ENCODE measurements around the gene WHRN. TPM values are rescaled to one million over a fixed set of nuclear protein-coding genes. Genes with fewer than 3 reads are reported as not detected.

Gene WHRN
- total RNA-seq, 1 donor from 2014 or later, result 0.52 TPM

GRCh38 chr9:114401344-114401743 lies 103.9 kb downstream of the WHRN start:
- intact Hi-C loops (cut with micrococcal nuclease), result no loop called here

- intact Hi-C loops (cut with micrococcal nuclease), result no loop called here
These were observed 104.5 kb downstream of the WHRN start for GRCh38 chr9:114400772-114401171.

- intact Hi-C loops (cut with micrococcal nuclease), result no loop called here
These were observed 105.1 kb downstream of the WHRN start for GRCh38 chr9:114400219-114400618.

GRCh38 chr9:114399381-114399780 lies 105.9 kb downstream of the WHRN start:
- intact Hi-C loops (cut with micrococcal nuclease), result no loop called here

GRCh38 chr9:114397848-114398605 lies 107.2 kb downstream of the WHRN start:
- intact Hi-C loops (cut with micrococcal nuclease), result loop anchor here (1.0 kb wide), 4 partner anchors 10 to 107 kb away; partner anchors contain the start of gene WHRN

- intact Hi-C loops (cut with micrococcal nuclease), result no loop called here
These were observed 107.9 kb downstream of the WHRN start for GRCh38 chr9:114397219-114397847.

- intact Hi-C loops (cut with micrococcal nuclease), result no loop called here
These were observed 108.6 kb downstream of the WHRN start for GRCh38 chr9:114396558-114397218.

- intact Hi-C loops (cut with micrococcal nuclease), result no loop called here
These were observed 109.5 kb downstream of the WHRN start for GRCh38 chr9:114395768-114396167.

- intact Hi-C loops (cut with micrococcal nuclease), result no loop called here
These were observed 110.0 kb downstream of the WHRN start for GRCh38 chr9:114395334-114395617.

GRCh38 chr9:114394523-114395333 lies 110.5 kb downstream of the WHRN start:
- intact Hi-C loops (cut with micrococcal nuclease), result no loop called here

GRCh38 chr9:114392749-114393112 lies 112.5 kb downstream of the WHRN start:
- intact Hi-C loops (cut with micrococcal nuclease), result no loop called here

GRCh38 chr9:114390952-114391351 lies 114.3 kb downstream of the WHRN start:
- intact Hi-C loops (cut with micrococcal nuclease), result no loop called here

- intact Hi-C loops (cut with micrococcal nuclease), result loop anchor here (5.0 to 10.0 kb wide), 5 partner anchors 198 to 1165 kb away; partner anchors contain the start of genes ATP6V1G1, FKBP15, SLC31A1 and TMEM268
These were observed 115.5 kb downstream of the WHRN start for GRCh38 chr9:114389612-114390368.

GRCh38 chr9:114388764-114389375 lies 116.4 kb downstream of the WHRN start:
- intact Hi-C loops (cut with micrococcal nuclease), result loop anchor here (1.0 to 10.0 kb wide), 7 partner anchors 9 to 1164 kb away; partner anchors contain the start of genes ATP6V1G1, FKBP15, SLC31A1 and TMEM268

- intact Hi-C loops (cut with micrococcal nuclease), result loop anchor here (1.0 to 10.0 kb wide), 7 partner anchors 10 to 1164 kb away; partner anchors contain the start of genes ATP6V1G1, FKBP15, SLC31A1 and TMEM268
These were observed 117.0 kb downstream of the WHRN start for GRCh38 chr9:114388357-114388682.

GRCh38 chr9:114387680-114388356 lies 117.5 kb downstream of the WHRN start, which contains the start of gene AKNA:
AKNA (minus strand) TSS chr9:114387982; CDS start chr9:114381333, 6,649 bp downstream.
- intact Hi-C loops (cut with micrococcal nuclease), result loop anchor here (1.0 to 10.0 kb wide), 7 partner anchors 10 to 1163 kb away; partner anchors contain the start of genes ATP6V1G1, FKBP15, SLC31A1 and TMEM268

- intact Hi-C loops (cut with micrococcal nuclease), result loop anchor here (1.0 to 10.0 kb wide), 6 partner anchors 14 to 1162 kb away; partner anchors contain the start of genes ATP6V1G1, FKBP15, SLC31A1 and TMEM268
These were observed 118.2 kb downstream of the WHRN start for GRCh38 chr9:114386886-114387679.

GRCh38 chr9:114386361-114386885 lies 118.8 kb downstream of the WHRN start:
- intact Hi-C loops (cut with micrococcal nuclease), result loop anchor here (1.0 to 10.0 kb wide), 6 partner anchors 13 to 1162 kb away; partner anchors contain the start of genes ATP6V1G1, FKBP15, SLC31A1 and TMEM268
